Measurements from ENCODE around the gene TMEM38A.
"Not testable (repeated sequence)": the region's sequence is repeated elsewhere in the genome, so short reads cannot be mapped to it uniquely, and the experiment has no call there.

The TMEM38A gene

DNA sequence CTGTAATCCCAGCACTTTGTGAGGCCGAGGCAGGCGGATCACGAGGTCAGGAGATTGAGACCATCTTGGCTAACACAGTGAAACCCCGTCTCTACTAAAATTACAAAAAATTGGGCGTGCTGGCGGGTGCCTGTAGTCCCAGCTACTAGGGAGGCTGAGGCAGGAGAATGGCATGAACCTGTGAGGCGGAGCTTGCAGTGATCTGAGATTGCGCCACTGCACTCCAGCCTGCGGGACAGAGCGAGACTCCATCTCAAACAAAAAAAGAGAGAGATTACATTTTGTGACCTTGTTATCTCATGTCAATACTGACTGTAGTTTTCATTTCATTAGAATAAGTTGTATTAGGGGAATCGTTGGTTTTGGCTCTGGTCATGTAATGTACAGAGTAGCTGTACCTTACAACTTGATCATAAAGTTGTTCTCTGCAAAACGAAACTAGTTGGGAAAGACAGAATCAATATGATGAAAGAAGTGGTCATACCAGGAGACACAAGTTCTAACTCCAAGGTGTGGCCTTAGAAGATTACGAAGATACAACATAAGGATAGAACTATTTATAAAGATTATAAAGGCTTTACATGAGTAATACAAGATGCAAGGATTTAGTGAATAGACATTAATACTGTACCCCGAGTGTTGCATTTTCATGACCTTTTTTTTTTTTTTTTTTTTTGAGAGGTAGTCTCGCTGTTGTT lies 15.3 kb downstream of the TMEM38A start:
- no peak for DNase-seq (ENCODE audit: low spot score)

DNA sequence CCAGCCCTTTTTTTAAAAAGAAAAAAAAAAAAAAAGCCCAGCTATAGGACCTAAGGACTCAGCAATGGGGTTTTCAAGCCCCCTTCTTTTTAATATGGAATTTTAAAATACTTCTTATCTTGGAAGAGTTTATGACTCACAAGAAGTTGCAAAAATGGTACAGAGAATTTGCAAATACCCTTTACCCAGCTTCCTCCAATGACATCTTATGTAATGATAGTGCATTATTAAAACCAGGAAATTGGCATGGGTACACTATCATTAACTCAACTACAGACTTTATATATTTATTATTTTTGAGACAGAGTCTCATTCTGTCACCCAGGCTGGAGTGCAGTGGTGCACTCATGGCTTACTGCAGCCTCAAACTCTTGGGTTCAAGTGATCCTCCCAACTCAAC lies 16.1 kb downstream of the TMEM38A start:
- DNase-seq (ENCODE audit: low spot score) = no peak

GRCh38 chr19:16678498-16678897 lies 17.6 kb downstream of the TMEM38A start:
- no peak for DNase-seq (ENCODE audit: low spot score)

GRCh38 chr19:16679811-16680210 lies 18.9 kb downstream of the TMEM38A start:
- no peak for DNase-seq (ENCODE audit: low spot score)

DNA sequence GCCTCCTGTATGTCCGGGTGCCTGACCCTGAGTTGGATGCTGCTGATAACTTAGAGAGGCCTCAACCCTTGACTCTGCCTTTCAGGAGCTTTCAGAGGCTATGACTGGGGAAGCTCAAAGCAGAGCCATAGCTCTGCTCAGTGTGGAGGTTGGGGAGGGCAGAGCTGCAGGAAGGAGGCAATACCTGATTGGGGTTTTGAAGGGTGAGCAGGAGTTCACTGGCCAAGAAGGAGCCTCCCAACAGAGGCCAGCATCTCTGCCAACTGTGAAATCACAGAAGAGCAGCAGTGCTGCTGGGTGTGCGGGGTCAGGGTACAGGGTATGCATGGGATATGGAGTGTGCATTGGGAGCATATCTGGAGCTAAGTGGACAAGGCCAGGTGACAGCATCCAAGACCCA lies 21.6 kb downstream of the TMEM38A start:
- DNase-seq (ENCODE audit: low spot score) = no peak

DNA sequence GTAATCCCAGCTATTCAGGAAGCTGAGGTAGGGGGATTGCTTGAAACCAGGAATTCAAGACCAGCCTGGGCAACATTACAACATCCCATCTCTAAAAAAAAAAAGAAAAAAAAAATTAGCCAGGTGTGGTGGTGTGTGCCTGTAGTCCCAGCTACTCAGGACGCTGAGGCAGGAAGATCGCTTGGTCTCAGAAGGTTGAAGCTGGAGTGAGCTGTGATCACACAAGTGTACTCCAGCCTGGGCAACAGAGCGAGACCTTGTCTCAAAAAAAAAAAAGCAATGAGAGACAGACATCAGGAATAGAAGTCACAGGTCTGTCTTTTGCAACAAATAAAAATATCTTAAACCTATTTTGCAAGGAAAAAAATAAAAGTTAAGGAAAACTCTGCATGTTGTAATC lies 23.3 kb downstream of the TMEM38A start:
- DNase-seq (ENCODE audit: low spot score) = no peak

GRCh38 chr19:16688084-16688483 lies 27.1 kb downstream of the TMEM38A start:
- no peak for DNase-seq (ENCODE audit: low spot score)

DNA sequence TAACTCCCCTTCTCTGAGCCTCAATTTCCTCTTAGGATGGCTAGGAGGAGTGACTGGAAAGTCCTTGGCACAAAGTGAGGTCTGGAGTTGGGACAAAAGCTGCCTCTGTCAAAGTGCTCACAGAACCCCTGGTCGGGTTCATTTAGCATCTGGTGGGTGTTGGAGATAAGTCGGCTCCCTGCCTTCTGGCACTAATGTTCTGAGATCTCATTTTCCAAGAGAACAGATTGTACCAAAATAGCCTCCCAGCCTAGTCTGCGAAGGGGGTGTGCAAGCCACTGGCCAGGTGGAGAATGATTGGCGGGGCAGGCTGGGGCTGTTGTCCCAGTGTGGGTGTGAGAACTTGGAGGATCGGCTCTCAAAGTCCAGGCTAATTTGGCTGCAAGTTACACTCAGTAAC lies 38.0 kb downstream of the TMEM38A start:
- no peak for DNase-seq (ENCODE audit: low spot score)

DNA sequence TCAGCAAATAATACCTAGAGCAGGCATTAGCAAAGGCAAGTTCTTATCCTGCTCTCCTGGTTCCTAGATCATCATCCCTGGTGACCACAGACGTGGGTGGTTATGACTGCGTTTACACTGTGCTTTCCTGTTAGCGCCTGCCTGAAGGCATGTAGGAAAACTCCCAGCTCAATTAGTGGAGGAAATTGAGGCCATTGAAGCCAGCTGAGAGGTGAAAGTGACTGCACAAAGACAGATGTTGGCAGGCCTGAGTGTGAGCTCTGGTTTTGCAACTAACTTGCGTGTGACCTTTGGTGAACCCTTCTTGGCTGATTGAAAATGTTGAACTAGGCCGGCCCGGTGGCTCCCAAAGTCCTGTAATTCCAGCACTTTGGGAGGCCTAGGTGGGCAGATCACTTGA lies 41.2 kb downstream of the TMEM38A start:
- no peak for DNase-seq (ENCODE audit: low spot score)

GRCh38 chr19:16703677-16704076 lies 42.7 kb downstream of the TMEM38A start:
- DNase-seq (ENCODE audit: low spot score) = no peak

DNA sequence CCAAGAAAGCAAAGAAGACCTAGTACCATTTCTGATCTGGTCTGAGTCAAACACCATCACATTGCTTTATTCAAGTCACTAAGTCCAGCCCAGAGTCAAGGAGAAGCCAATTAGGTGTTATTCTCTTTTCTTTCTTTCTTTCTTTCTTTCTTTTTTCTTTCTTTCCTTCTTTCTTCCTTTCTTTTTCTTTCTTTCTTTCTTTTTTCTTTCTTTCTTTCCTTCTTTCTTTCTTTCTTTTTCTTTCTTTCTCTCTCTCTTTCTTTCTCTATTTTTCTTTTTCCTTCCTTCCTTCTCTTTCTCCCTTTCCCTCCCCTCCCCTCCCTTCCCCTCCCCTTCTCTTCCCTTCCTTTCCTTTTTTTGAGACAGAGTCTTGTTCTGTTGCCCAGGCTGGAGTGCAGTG lies 49.9 kb downstream of the TMEM38A start:
- not testable (repeated sequence) for DNase-seq (ENCODE audit: low spot score)

GRCh38 chr19:16712295-16712694 lies 51.4 kb downstream of the TMEM38A start:
- not testable (repeated sequence) for DNase-seq (ENCODE audit: low spot score)

GRCh38 chr19:16714702-16715287 lies 53.9 kb downstream of the TMEM38A start:
- DNase-seq (ENCODE audit: low spot score) = peak; percentile 7

GRCh38 chr19:16715611-16716010 lies 54.7 kb downstream of the TMEM38A start:
- no peak for DNase-seq (ENCODE audit: low spot score)

- no peak for DNase-seq (ENCODE audit: low spot score)
Observed at GRCh38 chr19:16721051-16721450, 60.1 kb downstream of the TMEM38A start.

DNA sequence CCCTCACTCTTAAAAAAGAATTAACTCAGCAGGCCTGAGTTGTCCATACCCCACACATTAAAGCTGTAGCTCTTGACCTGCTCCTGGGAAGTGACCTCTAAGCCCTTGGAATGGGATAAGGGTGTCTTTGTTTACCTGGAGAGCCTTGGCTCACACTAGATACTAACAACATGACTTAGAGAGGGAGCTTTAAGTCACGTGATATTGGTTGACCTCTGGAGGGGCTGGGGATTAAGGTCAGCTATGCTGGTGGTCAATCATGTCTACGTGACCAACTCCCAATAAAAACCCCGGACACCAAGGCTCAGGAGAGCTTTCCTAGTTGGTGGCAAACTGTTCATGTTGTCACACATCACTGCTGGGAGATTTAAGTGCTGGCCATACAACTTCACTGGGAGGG lies 61.7 kb downstream of the TMEM38A start:
- no peak for DNase-seq (ENCODE audit: low spot score)

DNA sequence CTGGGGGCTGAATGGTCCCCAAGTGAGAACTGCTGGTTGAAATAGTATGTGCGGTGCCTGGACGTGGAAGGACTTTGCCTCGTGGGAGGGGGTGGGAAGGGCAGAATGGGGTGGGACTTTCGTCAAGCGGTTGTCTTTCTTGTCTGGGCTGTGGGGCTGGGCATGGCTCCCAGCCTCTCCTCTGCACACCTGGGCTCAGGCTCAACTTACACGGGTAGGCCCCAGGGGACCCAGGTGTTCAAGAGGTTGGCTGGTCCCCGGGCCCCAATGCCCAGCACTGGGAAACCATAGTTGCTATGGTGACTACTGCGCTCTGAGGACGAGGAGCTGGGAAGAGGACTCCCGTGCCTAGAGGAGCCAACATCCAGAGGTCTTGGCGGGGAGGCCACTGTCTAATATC lies 66.0 kb downstream of the TMEM38A start:
- DNase-seq (ENCODE audit: low spot score) = no peak

GRCh38 chr19:16735650-16736266 lies 74.8 kb downstream of the TMEM38A start:
- DNase-seq (ENCODE audit: low spot score) = not testable (repeated sequence)

DNA sequence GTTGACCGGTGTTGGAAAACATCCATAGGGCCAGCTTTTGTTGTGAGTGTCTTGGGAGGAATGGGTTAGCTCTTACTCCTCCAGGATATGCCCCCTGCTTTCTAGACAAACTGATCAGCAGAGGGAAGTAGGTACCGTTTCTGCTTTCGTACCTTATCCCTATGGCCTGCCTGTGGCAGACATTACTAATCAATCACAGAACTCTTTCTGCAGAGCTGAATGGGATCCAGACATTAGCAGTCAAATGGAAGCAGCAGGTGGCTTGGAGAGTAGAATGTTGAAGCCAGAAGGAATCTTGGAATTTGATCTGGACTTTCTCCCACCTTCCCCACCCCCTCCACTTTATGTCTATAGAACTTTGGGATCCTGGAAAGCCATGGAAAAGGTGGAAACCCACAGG lies 75.8 kb downstream of the TMEM38A start:
- DNase-seq (ENCODE audit: low spot score) = no peak

DNA sequence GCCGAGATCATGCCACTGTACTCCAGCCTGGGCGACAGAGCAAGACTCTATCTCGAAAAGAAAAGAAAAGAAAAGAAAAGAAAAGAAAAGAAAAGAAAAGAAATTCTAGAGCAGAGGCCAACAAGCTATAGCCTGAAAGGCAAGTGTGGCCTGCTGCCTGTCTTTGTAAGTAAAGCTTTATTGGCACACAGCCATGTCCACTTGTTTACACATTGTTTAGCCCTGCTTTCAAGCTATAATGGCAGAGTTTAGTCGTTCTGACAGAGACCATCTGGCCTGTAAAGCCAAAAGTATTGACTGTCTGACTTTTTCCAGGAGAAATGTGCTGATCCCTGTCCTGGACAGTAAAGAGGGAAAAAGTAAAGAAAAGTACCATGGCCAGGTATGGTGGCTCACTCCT lies 77.0 kb downstream of the TMEM38A start:
- DNase-seq (ENCODE audit: low spot score) = no peak

DNA sequence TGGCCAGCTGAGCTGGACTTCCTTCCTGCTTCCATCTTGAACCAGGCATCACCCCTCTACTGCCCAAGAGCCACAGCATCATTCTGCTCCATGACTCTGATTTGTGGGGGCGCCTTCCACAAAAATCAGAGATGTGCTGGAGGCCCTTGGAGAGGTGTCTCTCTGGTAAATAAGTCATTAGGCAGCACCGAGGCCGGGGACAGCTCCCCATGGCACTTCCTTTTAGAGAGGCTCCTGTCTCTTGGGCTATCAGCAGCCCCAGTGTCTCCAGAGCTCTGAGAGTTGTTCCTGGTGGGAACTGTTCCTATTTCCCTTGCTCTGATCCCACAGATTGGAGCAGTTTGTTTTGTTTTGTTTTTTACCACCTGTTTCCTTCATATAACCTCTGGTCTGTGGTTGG lies 78.6 kb downstream of the TMEM38A start:
- DNase-seq (ENCODE audit: low spot score) = no peak

Measured in CD4-positive, alpha-beta T cell treated with Interleukin-6 at 100 ng/mL for 8 hours (primary cell).